Mammary epithelial cell (primary cell): ENCODE results near the gene TMEM150B.

Source experiments
- EZH2 ChIP-seq: IDR thresholded peaks from 2 replicates; pipeline ENCODE4 v1.6.1; 2012; ENCODE audit warnings: low read length, inconsistent platforms, borderline replicate concordance
- TF ChIP-seq, protein P1 (sequence below), 2 donors: IDR thresholded peaks in 1 of 2; conservative IDR thresholded peaks in 1 of 2; 2 replicates each; pipeline ENCODE4 v1.5.1; 2011 to 2012; ENCODE audit warnings: inconsistent platforms in 2 of 2, low read length in 2 of 2, mild to moderate bottlenecking in 2 of 2, control low read depth in 1 of 2, low read depth in 1 of 2; ENCODE audit not compliant: insufficient read depth in 1 of 2; ENCODE audit errors: extremely low read depth in 1 of 2

DNA sequence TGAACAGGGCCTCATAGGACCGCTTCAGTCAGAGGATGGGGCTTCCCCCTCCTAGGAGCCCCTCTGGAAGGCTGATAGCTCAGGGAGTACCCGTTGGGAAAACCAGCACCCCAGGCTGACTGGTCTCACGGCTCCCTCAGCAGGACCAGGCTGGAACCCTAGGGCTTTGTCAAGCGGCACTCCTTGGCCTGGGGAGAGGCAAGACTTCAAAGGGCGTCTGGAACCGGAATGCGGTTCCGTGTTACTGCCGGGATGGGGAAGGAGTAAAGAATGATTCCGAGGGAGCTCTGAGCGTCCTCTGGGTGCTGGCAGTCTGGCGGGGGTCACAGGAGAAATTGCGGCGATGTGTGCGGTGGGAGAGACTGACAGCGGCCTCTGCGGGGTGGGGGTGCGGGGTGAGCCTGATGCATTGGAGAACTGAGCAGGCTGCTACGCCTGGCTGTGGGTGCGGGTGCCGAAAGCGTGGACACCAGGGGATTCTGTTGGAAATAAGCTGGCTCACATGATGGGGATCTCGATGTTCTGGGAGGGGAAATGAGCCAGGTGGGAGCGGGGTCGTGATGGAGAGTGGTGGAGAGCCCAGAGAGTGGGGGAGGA is 27.5 kb upstream of the TMEM150B start:
- TF ChIP-seq, protein P1, sequence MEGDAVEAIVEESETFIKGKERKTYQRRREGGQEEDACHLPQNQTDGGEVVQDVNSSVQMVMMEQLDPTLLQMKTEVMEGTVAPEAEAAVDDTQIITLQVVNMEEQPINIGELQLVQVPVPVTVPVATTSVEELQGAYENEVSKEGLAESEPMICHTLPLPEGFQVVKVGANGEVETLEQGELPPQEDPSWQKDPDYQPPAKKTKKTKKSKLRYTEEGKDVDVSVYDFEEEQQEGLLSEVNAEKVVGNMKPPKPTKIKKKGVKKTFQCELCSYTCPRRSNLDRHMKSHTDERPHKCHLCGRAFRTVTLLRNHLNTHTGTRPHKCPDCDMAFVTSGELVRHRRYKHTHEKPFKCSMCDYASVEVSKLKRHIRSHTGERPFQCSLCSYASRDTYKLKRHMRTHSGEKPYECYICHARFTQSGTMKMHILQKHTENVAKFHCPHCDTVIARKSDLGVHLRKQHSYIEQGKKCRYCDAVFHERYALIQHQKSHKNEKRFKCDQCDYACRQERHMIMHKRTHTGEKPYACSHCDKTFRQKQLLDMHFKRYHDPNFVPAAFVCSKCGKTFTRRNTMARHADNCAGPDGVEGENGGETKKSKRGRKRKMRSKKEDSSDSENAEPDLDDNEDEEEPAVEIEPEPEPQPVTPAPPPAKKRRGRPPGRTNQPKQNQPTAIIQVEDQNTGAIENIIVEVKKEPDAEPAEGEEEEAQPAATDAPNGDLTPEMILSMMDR (conservative IDR thresholded peaks at IDR 0.05 in 1 of 2, IDR thresholded peaks at IDR 0.05 in 1 of 2; ENCODE audit: extremely low read depth in 1 of 2, insufficient read depth in 1 of 2, low read depth in 1 of 2, low read length in 2 of 2): peak in 1 of 2 donors; percentile 4
- TF ChIP-seq EZH2: no peak
